Natural killer cell treated with Interleukin-12 subunit alpha and Interleukin-12 subunit beta and Interleukin-15 and Interleukin-18, amount 100 ng/mL, for 72 hours (primary cell): ENCODE data around the gene NDUFS2. TPM values are rescaled to one million over a fixed set of nuclear protein-coding genes. Genes with fewer than 3 reads are reported as not detected.
"Not testable (repeated sequence)": the region's sequence is repeated elsewhere in the genome, so short reads cannot be mapped to it uniquely, and the experiment has no call there.

Experiments used
- ATAC-seq, 2 donors: fragments of 150-1000 bp; cut with Tn5 transposase in 1 of 2; sonication (Bioruptor Pico), chemical (Tn5 transposase) in 1 of 2; 2 replicates each; pipeline ENCODE4 v1.10.0; 2021
- DNase-seq: peaks from one replicate; pipeline ENCODE4 v3.0.0; 2022; ENCODE audit warnings: low spot score
- H3K27ac Mint-ChIP-seq, 2 donors: 1 replicate in 1 of 2; 2 replicates in 1 of 2; pipeline ENCODE4 v1.8.0; 2022; ENCODE audit warnings: mixed read lengths in 2 of 2, mild to moderate bottlenecking in 1 of 2, moderate library complexity in 1 of 2
- H3K27me3 Mint-ChIP-seq, 2 donors: 1 replicate in 1 of 2; 2 replicates in 1 of 2; pipeline ENCODE4 v1.8.0; 2022; ENCODE audit warnings: mixed read lengths in 2 of 2
- H3K36me3 Mint-ChIP-seq: one replicate; pipeline ENCODE4 v1.8.0; 2022; ENCODE audit warnings: mixed read lengths
- H3K4me1 Mint-ChIP-seq, 2 donors: 1 replicate in 1 of 2; 2 replicates in 1 of 2; pipeline ENCODE4 v1.8.0; 2022; ENCODE audit warnings: low read depth in 2 of 2, mixed read lengths in 2 of 2, mild to moderate bottlenecking in 1 of 2
- H3K4me3 Mint-ChIP-seq: one replicate; pipeline ENCODE4 v1.8.0; 2022; ENCODE audit warnings: mixed read lengths
- H3K9me3 Mint-ChIP-seq: 2 replicates; pipeline ENCODE4 v1.8.0; 2022; ENCODE audit warnings: mixed read lengths
- total RNA-seq, 2 donors: library from RNA; stranded (reverse); gene quantifications; one replicate each; pipeline ENCODE4 v1.2.3, GENCODE V29; 2022

Gene NDUFS2
- total RNA-seq, 2 donors from 2014 or later = 86.2 to 87.8 TPM

DNA sequence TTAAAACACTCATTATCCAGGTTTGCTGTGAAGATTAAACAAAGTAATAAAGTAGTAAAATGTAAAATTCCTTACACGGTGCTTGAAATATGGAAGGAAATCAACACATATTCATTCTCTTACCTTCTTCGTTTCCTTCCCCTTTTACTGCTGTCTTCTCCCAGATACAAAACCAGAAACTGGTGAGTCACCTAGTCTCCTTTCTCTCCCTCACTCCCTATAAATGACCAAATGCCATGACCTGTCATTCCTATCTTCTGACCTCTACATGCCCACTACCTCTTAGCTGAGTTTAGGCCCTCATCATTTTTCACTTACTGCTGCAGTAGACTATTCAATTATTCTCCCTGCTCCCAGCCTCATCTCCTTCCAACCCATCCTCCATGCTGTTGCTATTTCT lies 40.1 kb downstream of the NDUFS2 start:
- peaks cover 6 to 19% of the 10 kb centered on the region in 2 donors for H3K27me3 Mint-ChIP-seq
- H3K27ac Mint-ChIP-seq = no peak overlapping the region
- ATAC-seq (no peak), DNase-seq (no peak)
- no peaks in the 10 kb centered on the region for H3K9me3 Mint-ChIP-seq
- H3K4me3 Mint-ChIP-seq = no peak overlapping the region
- no peaks in the 10 kb centered on the region for H3K36me3 Mint-ChIP-seq
- H3K4me1 Mint-ChIP-seq = no peaks in the 10 kb centered on the region

DNA sequence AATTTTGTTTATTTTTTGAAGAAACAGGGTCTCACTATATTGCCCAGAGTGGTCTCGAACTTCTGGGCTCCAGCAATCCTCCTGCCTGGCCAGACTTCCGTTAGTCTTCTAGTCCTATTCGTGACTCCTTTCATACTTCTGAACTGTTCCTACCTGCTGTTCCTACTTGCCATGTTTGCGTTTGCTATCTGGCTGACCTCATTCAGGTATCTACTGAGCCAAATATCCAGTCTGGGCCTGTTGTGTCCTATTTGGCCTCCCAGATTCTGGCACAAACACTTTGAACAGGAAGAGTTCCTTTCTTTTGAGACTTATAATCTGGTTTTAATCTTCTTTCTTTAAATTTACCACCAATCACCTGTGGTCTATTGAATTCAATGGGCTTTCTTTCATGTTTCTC lies 42.7 kb downstream of the NDUFS2 start:
- H3K4me3 Mint-ChIP-seq = no peak overlapping the region
- H3K4me1 Mint-ChIP-seq = no peaks in the 10 kb centered on the region
- ATAC-seq = no peak
- peaks cover 6 to 16% of the 10 kb centered on the region in 2 donors for H3K27me3 Mint-ChIP-seq
- no peaks in the 10 kb centered on the region for H3K36me3 Mint-ChIP-seq
- H3K27ac Mint-ChIP-seq = no peak overlapping the region
- DNase-seq = no peak
- H3K9me3 Mint-ChIP-seq = no peaks in the 10 kb centered on the region

DNA sequence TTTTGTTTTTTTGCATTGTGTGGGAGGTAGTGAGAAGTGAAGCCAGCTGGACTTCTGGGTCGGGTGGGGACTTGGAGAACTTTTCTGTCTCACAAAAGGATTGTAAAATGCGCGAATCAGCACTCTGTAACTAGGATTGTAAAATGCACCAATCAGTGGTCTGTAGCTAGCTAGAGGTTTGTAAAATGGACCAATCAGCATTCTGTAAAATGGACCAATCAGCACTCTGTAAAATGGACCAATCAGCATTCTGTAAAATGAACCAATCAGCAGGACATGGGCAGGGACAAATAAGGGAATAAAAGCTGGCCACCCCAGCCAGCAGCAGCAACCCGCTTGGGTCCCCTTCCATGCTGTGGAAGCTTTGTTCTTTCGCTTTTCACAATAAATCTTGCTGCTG lies 47.9 kb downstream of the NDUFS2 start:
- ATAC-seq, H3K27me3 Mint-ChIP-seq, H3K4me1 Mint-ChIP-seq, H3K9me3 Mint-ChIP-seq, H3K36me3 Mint-ChIP-seq, H3K4me3 Mint-ChIP-seq, H3K27ac Mint-ChIP-seq, DNase-seq: not testable (repeated sequence)

DNA sequence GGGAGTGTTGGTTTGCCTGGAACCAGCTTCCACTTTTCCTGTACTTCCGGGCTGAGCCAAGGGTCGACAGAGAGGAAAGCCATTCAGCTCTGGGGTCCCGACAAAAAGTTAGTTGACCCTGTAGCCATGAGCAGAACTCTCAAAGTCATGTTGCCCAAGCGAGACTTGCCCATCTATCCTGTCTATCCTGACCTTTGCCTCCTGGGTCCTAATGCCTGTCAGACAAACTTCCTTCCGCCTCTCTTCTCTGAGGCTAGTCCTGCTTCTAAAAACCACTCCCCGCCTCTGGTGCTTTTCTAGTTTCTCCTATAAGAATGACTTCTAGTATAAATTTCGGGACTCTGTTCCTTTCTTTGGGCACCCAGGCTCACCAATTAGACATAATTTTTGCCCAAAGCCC lies 48.7 kb downstream of the NDUFS2 start:
- Mint-ChIP-seq H3K4me3 (no peak overlapping the region), H3K36me3 (peaks cover 5% of the 10 kb centered on the region), H3K27ac (no peak overlapping the region), H3K4me1 (no peaks in the 10 kb centered on the region), H3K27me3 (peaks cover 4 to 6% of the 10 kb centered on the region in 2 donors), H3K9me3 (no peaks in the 10 kb centered on the region)
- DNase-seq (no peak), ATAC-seq (no peak)

DNA sequence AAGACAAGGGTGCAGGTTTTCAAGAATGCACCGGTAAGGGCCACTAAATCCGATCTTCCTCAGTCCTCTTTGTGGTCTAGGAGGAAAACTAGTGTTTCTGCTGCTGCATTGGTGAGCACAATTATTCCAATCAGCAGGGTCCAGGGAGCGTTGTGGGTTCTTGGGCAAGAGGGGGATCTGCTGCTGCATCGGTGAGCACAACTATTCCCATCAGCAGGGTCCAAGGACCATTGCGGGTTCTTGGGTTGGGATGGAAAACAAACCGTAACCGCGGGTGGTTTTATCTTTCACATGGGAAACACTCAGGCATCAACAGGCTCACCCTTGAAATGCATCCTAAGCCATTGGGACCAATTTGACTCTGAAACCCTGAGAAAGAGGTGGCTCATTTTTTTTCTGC lies 49.4 kb downstream of the NDUFS2 start:
- Mint-ChIP-seq H3K27me3 (peaks cover 5 to 7% of the 10 kb centered on the region in 2 donors), H3K4me3 (no peak overlapping the region)
- no peak for ATAC-seq

DNA sequence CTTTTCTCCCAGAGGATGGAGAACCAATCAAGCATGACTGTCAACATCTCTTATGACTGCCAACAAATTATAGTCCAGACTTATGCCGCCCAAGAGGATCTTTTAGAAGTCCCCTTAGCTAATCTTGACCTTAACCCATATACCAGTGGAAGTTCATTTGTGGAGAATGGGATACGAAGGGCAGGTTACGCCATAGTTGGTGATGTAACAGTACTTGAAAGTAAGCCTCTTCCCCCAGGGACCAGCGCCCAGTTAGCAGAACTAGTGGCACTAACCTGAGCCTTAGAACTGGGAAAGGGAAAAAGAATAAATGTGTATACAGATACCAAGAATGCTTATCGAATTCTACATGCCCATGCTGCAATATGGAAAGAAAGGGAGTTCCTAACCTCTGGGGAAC lies 53.1 kb downstream of the NDUFS2 start:
- Mint-ChIP-seq H3K4me1 (peaks cover 12 to 13% of the 10 kb centered on the region in 2 donors), H3K27me3 (peaks cover 26 to 38% of the 10 kb centered on the region in 2 donors), H3K36me3 (peaks cover 14% of the 10 kb centered on the region)
- ATAC-seq, H3K4me3 Mint-ChIP-seq, H3K9me3 Mint-ChIP-seq, DNase-seq, H3K27ac Mint-ChIP-seq: not testable (repeated sequence)

More for the DNA sequence above, 49.4 kb downstream of the NDUFS2 start:
- no peaks in the 10 kb centered on the region for H3K4me1 Mint-ChIP-seq
- DNase-seq = no peak
- H3K27ac Mint-ChIP-seq = no peak overlapping the region
- H3K9me3 Mint-ChIP-seq = no peaks in the 10 kb centered on the region
- peaks cover 5% of the 10 kb centered on the region for H3K36me3 Mint-ChIP-seq

GRCh38 chr1:161255955-161256520 lies 53.9 kb downstream of the NDUFS2 start:
- H3K4me1 Mint-ChIP-seq = peaks cover 12 to 13% of the 10 kb centered on the region in 2 donors
- H3K4me3 Mint-ChIP-seq, ATAC-seq, DNase-seq, H3K9me3 Mint-ChIP-seq, H3K27ac Mint-ChIP-seq: not testable (repeated sequence)
- peaks cover 30 to 45% of the 10 kb centered on the region in 2 donors for H3K27me3 Mint-ChIP-seq
- H3K36me3 Mint-ChIP-seq = peaks cover 14% of the 10 kb centered on the region

GRCh38 chr1:161257109-161257508 lies 54.9 kb downstream of the NDUFS2 start:
- peaks cover 14% of the 10 kb centered on the region for H3K36me3 Mint-ChIP-seq
- H3K27me3 Mint-ChIP-seq = peaks cover 39 to 56% of the 10 kb centered on the region in 2 donors
- H3K4me3 Mint-ChIP-seq = not testable (repeated sequence)

GRCh38 chr1:161258439-161259344 lies 56.5 kb downstream of the NDUFS2 start, which contains the start of gene PCP4L1:
Gene PCP4L1 (plus strand): TSS chr1:161258745. CDS start chr1:161258975, 230 bp downstream.
- H3K9me3 Mint-ChIP-seq = no peaks in the 10 kb centered on the region

More at GRCh38 chr1:161257109-161257508, 54.9 kb downstream of the NDUFS2 start:
- not testable (repeated sequence) for H3K27ac Mint-ChIP-seq, ATAC-seq, H3K9me3 Mint-ChIP-seq, DNase-seq
- H3K4me1 Mint-ChIP-seq = peaks cover 12 to 13% of the 10 kb centered on the region in 2 donors

GRCh38 chr1:161259345-161259702 lies 57.2 kb downstream of the NDUFS2 start:
- DNase-seq (no peak), ATAC-seq (no peak)
- H3K9me3 Mint-ChIP-seq = no peaks in the 10 kb centered on the region
- peaks cover 14% of the 10 kb centered on the region for H3K36me3 Mint-ChIP-seq
- peaks cover 12 to 13% of the 10 kb centered on the region in 2 donors for H3K4me1 Mint-ChIP-seq
- H3K4me3 Mint-ChIP-seq = peak overlapping the region; percentile 76
- H3K27ac Mint-ChIP-seq = no peak overlapping the region
- H3K27me3 Mint-ChIP-seq = peaks cover 41 to 63% of the 10 kb centered on the region in 2 donors

More at GRCh38 chr1:161258439-161259344, 56.5 kb downstream of the NDUFS2 start, which contains the start of gene PCP4L1:
- DNase-seq (peak; percentile 64), ATAC-seq (peak; percentile 85 to 92)
- peaks cover 41 to 63% of the 10 kb centered on the region in 2 donors for H3K27me3 Mint-ChIP-seq
- no peak within 1 kb of the TSS for H3K27ac Mint-ChIP-seq
- H3K36me3 Mint-ChIP-seq = peaks cover 14% of the 10 kb centered on the region
- H3K4me3 Mint-ChIP-seq = peak within 1 kb of the TSS; percentile 76
- peaks cover 12 to 13% of the 10 kb centered on the region in 2 donors for H3K4me1 Mint-ChIP-seq

DNA sequence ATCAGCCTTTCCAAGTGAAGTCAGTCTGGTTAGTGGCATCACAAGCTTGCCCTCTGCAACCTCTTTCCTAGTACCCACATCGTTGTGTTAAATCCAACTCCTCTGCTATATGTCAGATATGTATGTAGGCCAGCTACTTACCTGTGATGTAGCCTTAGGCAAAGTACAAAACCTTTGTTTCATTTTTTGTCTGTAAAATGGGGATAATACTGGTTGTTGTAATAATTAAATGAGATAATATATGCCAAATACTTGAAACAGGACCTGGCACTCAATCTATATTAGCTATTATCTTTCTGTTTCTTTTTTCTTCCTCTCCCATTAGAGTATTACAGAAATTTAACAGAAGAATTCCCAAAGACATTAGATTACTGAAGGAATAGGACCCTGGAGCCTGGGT lies 57.6 kb downstream of the NDUFS2 start:
- Mint-ChIP-seq H3K4me3 (no peak overlapping the region), H3K27me3 (peaks cover 44 to 63% of the 10 kb centered on the region in 2 donors)
- no peak for DNase-seq

DNA sequence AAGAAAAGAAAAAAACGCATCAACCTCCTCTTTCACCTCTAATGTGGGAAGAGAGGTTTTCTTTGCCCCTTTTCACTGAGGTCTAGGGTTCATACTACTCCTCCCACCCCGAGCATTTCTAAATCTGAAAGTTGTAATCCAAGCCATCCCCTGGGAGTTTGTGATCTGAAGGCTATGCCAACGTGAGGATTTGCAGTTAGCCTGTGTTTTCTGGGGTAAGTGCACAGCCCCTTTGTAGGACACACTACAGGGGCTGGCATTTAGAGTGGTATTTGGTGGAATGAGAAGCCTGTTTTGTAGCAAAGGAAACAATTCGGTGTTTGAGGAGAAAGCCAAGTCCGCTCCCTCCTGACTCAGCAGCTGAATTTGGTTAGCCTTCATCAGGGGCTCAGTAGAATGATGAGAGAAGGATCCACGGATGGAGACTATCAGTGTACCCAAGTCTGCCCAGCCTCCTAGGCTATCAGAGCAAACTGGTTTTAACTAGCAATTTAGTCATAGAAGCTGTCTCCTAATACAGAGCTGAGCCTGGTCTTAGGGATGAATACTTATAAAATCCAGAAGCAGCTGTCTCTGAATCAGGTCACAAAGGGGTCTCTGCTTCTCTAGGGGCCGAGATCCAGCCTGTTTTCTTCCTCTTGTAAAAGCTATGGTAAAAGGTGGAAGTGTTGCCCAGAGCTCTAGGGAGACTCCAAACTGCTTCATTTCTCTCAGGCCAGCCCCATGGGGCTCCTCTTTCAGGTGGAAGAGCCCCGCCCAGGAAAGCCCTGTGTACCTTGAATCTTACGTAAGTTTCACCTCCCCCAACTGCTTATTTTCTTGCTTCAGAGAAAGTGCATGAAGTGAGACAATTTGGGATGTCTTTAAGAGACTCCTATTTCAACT lies 58.5 kb downstream of the NDUFS2 start:
- Mint-ChIP-seq H3K4me3 (no peak overlapping the region), H3K27ac (no peak overlapping the region), H3K4me1 (peaks cover 12 to 13% of the 10 kb centered on the region in 2 donors), H3K27me3 (peaks cover 43 to 59% of the 10 kb centered on the region in 2 donors), H3K36me3 (peaks cover 10% of the 10 kb centered on the region), H3K9me3 (no peaks in the 10 kb centered on the region)
- DNase-seq = no peak
- no peak for ATAC-seq

More for the DNA sequence above, 57.6 kb downstream of the NDUFS2 start:
- no peak for ATAC-seq
- Mint-ChIP-seq H3K27ac (no peak overlapping the region), H3K9me3 (no peaks in the 10 kb centered on the region), H3K4me1 (peaks cover 12 to 13% of the 10 kb centered on the region in 2 donors), H3K36me3 (peaks cover 14% of the 10 kb centered on the region)
